NCI-H2227 (cell line): ENCODE data around the gene FBXW2.
"Not testable (repeated sequence)": the region's sequence is repeated elsewhere in the genome, so short reads cannot be mapped to it uniquely, and the experiment has no call there.

Experiments
- DNase-seq: peaks from one replicate; lab custom pipeline; 2025; ENCODE audit not compliant: unreplicated experiment; lab: John Stamatoyannopoulos, UW

FBXW2 gene, protein sequence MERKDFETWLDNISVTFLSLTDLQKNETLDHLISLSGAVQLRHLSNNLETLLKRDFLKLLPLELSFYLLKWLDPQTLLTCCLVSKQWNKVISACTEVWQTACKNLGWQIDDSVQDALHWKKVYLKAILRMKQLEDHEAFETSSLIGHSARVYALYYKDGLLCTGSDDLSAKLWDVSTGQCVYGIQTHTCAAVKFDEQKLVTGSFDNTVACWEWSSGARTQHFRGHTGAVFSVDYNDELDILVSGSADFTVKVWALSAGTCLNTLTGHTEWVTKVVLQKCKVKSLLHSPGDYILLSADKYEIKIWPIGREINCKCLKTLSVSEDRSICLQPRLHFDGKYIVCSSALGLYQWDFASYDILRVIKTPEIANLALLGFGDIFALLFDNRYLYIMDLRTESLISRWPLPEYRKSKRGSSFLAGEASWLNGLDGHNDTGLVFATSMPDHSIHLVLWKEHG

DNA sequence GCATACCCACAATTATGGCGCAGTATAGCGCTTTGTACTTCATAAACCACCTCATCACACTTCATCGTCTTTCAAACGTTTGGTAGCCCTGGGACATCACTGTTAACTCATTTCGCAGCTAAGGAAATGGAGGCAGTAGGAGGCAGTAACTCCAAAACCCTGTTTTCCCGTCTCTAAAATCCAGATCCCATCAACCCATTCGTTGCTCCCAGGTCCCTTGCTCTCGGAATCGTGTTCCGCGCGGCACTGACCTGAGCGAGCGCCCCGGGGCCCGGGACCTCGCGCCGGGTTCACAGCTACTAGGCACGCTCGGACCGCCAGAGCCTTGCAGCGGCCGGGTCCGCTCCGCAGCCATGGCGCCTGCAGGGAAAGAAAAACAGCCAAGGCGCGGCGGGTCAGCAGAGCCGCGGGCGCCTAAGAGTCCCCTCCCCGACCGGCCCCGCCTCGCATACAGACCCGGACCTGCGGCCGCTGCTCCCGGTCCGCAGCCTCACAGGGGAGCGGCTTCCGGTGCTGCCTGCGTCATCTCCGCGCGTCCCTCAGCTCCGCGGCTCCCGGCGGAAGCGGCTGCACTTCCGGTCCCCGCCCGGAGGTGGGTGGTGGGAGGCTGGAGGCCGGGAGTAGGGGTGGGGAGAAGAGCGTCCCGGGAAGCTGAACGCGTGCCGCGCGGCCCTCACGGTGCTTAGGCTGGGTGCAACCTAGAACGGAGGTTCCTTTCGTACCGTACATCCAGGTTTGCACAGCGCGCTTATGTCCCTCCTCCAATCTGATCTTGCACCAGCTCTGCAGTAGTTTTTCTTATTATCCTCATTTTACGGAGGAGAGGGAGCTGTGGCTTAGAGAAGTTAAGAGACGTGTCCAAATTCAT, at the start of gene FBXW2:
Gene FBXW2 (minus strand): TSS at position 519 of the 868 bp plus-strand sequence. CDS start 5,158 bp downstream, outside the sequence.
- peak; percentile 91 for DNase-seq

DNA sequence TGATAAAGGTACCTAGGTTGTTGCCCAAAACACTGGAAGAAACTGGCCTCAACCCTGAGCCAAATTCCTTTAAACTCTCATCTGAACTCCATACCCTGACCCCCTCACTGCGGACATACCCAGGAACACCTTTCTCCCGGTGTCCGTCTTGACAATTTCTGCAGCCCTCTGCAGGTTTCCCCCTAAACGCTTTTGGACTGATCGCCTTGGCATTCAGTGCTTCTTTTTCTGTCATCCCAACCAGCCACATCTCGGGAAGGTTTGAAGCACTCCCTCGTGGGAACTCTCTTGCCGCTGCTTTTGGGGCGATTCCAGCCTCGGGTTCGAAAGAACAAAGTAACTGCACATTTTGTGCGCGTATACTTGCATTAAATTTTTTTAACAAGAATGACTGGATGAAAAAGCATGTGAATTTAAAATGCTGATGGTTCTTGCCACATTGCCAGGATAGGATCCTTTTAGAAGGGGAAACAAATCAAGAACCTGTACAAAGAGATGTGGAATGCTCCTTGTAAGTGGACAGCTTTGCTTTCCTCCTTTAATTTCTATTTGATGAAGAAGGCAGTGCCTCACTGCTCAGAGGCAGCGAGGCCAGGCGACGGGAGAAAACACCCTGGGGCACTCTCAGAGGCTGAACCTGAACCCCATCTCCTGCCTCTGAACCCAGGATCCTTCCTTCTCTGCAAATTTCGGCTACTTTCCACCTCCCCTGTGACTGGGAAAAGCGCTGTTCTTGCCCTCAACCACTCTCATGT, 48.9 kb upstream of the FBXW2 start:
- peak; percentile 4 for DNase-seq

DNA sequence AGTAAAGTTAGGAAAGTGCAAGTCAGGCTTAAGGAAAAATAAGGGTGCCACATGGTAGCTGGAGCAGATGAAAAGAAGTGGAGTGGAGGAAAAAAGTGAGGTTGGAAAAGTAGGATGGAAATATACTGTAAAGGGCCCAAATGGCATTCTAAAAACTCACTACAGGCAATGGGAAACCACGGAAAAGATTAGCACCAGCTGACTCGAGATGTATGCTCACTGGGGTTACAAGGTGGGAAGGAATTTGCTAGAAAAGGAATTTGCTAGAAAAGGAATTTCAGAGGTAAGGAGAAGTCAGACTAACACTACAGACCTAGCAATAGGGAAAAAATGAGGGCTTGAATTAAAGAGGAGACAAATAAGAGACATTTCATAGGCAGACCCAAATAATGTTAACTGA, 45.9 kb upstream of the FBXW2 start:
- no peak for DNase-seq

DNA sequence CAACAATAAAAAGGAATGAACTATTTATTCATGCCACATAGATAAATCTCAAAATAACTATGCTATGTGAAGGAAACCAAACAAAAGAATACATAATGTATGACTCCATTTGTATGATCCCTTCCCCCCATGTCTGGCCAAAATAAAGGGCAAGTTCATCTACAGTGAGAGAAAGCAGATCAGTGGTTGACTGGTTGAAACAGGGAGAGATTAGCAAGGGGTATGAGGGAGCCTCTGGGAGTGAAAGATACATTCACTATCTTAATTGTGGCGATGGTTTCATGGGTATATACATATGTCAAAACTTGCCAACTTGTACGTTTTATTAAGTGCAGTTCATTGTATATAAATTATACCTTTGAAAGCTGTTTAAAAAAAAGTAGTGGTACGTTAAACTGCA, 44.7 kb upstream of the FBXW2 start:
- no peak for DNase-seq

DNA sequence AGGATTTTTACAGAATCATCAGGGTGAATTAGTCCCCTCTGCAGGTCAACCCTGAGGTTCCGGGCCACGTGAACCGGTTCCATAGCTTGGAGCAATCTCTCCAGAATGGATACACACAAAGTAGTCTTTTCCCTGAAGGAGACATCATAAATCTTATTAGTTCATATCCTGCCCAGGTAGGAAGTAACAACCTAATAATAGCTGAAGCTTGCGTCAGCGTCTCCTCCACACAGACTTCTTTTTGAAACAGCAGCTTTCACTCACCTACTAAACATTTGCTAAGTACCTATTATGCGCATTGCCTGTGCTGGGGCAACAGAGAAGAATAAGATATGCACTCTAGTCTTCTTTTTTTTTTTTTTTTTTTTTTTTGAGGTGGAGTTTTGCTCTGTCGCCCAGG, 40.1 kb upstream of the FBXW2 start:
- no peak for DNase-seq

- DNase-seq: no peak
These were observed 39.6 kb upstream of the FBXW2 start for GRCh38 chr9:120832807-120833206.

DNA sequence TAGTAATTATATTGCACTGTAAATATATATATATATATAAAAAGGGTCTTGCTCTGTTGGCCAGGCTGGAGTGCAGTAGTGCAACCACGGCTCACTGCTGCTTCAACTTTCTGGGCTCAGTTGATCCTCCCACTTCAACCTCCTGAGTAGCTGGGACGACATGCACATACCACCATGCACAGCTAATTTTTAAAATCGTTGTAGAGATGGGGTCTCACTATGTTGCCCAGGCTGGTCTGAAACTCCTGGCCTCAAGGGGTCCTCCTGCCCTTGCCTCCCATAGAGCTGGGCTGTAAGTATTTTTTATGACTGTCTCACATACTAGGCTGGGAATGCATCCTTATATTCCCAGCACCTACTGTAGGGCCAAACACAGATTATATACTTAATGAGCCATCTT, 37.6 kb upstream of the FBXW2 start:
- no peak for DNase-seq

DNA sequence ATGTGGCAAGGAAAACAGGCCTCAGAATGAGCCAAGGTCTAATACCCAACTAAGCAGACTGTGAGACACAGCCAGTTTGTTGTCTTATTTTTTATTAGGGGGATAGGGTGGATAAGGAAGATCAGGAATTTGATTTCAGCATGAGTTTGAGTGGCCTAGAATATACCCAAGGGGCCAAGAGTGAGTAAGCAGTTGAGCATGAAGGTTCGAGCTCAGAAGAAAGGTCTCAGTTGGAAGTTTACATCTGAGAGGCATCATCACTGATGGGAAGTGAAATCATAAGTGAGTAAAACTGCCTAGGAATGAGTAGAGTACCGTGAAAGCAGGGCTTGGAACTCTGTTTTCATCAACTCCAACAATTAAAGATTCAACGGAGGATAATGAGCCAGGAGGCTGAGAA, 36.9 kb upstream of the FBXW2 start:
- no peak for DNase-seq

- DNase-seq: no peak
These were observed 36.4 kb upstream of the FBXW2 start for GRCh38 chr9:120829650-120830049.

DNA sequence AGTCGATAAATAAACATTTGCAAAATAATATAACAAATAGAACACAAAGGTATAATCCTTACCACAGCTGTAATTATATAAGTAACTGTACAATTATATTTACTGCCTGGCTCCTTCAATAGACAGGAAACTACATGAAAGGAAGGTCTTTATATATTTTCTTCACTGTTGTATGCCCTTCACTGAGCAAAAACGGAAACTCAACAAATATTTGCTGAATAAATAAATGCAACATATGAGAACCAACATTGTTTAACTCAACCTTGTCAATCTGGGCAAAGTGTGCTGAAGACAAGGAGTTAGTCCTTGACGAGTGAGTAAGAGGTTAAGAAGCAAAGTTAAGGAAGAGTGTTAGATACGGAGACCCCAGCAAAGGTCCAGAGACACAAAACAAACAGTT, 26.9 kb upstream of the FBXW2 start:
- DNase-seq: no peak

GRCh38 chr9:120818595-120818994, 25.4 kb upstream of the FBXW2 start:
- DNase-seq: no peak

DNA sequence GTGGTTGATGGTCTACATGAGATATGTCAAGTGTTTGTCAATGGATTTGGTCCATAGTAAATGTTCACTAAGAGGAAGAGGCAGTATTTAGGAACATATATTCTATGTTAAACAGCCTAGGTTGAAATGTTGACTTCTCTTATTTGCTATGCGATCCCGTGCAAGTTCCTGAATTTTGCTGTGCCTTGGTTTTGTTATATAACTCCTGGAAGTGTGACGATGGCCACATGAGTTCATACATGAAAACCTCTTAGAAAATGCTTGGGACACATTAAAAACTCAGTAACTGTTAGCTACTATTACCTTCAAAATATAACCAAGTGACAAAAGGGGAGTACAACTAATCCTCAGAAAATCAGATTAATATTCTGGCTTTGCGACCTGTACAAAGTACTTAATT, 21.9 kb upstream of the FBXW2 start:
- no peak for DNase-seq

GRCh38 chr9:120808931-120809330, 15.7 kb upstream of the FBXW2 start:
- no peak for DNase-seq

GRCh38 chr9:120807607-120808379, 14.6 kb upstream of the FBXW2 start:
- no peak for DNase-seq

DNA sequence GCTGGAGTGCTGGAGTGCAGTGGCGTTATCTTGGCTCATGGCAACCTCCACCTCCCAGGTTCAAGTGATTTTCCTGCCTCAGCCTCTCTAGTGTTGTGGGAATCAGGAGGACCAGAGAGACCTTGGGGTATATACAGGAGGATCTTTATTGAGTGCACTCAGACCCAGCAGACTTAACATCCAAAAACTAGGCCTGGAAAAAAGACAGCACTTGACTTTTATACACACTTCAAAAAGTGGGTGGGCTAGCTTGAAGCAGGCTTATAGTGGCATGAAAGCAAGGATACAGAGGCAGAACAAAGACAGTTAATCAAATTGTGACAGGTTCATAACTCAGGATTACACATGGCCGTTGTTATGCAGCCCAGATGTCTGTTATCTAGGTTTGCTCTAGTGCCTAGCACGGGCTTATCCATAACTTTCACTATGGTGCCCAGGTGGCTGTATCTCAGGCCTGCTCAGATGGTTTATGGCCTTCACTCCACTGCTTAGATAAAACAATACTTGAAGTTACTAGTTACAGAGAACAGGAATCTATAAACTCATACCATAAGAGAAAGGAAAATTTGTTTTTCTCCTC, 11.7 kb upstream of the FBXW2 start:
- DNase-seq: not testable (repeated sequence)

GRCh38 chr9:120801441-120801840, 8.2 kb upstream of the FBXW2 start:
- DNase-seq: no peak

DNA sequence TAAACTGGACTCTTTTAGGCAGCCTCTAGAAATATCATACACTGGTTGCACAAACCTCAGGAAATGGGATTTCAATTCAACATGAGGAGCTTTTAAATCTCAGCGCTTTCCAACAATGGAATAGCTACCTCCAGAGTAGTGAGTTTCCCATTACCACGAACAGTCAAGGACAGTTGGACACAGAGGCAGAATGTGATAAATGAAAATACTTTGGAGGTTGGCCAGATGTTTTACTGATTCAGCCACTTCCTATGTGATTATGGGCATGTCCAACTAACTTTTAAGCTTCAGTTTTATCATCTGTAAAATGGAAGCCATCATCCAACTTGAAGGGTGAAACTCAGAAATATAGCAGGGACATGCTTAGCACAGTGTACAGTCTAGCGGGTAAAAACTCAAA, 2.1 kb downstream of the FBXW2 start:
- no peak for DNase-seq

- DNase-seq: no peak
These were observed 5.3 kb downstream of the FBXW2 start for GRCh38 chr9:120787933-120788332.

DNA sequence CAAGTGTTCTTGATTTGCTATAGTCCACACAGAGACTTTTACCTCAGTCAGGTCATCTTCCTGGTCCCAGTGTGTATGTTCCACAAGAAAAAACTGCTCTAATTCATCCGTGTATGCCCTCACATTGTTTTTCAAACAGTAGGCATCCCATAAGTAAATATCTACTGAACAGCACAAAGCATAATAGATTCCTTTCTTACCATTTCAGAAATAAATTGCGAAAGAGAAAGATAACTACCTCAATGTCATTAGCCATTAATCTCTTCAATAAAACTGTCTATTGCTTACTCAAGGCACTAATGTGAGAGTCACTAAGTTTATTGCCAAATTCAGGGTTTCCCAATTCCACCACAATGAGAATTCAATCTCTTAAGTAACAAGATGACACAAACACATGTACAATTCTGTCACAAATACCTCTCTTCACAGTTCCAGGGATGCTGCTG, 9.6 kb downstream of the FBXW2 start:
- DNase-seq: no peak

- no peak for DNase-seq
These were observed 12.0 kb downstream of the FBXW2 start for GRCh38 chr9:120781236-120781635.
